Activated T-helper 17 cell treated with anti-CD3 and anti-CD28 coated beads, Interleukin-2, amount 50 U/mL, for 72 hours (primary cell): ENCODE measurements around the gene ARL3. TPM values are rescaled to one million over a fixed set of nuclear protein-coding genes. Genes with fewer than 3 reads are reported as not detected.
"Not testable (repeated sequence)": the region's sequence is repeated elsewhere in the genome, so short reads cannot be mapped to it uniquely, and the experiment has no call there.

ENCODE experiments used
- ATAC-seq: fragments of 150-1000 bp; cut with Tn5 transposase; replicated peaks from 2 replicates; pipeline ENCODE4 v1.10.0; 2021; ENCODE audit warnings: mild to moderate bottlenecking, moderate library complexity
- H3K27ac Mint-ChIP-seq: one replicate; pipeline ENCODE4 v1.8.0; 2022; ENCODE audit warnings: mixed read lengths
- H3K27me3 Mint-ChIP-seq: one replicate; pipeline ENCODE4 v1.8.0; 2022; ENCODE audit warnings: mixed read lengths
- H3K36me3 Mint-ChIP-seq: one replicate; pipeline ENCODE4 v1.8.0; 2022; ENCODE audit warnings: low read depth, mild to moderate bottlenecking, mixed read lengths
- H3K4me1 Mint-ChIP-seq: one replicate; pipeline ENCODE4 v1.8.0; 2022; ENCODE audit warnings: mixed read lengths
- H3K4me3 Mint-ChIP-seq: one replicate; pipeline ENCODE4 v1.8.0; 2022; ENCODE audit warnings: mild to moderate bottlenecking, mixed read lengths
- H3K9me3 Mint-ChIP-seq: one replicate; pipeline ENCODE4 v1.8.0; 2022; ENCODE audit warnings: mixed read lengths
- total RNA-seq, 2 donors: library from RNA; stranded (reverse); gene quantifications; one replicate each; pipeline ENCODE4 v1.2.3, GENCODE V29; 2022

The ARL3 gene
- total RNA-seq, 2 donors from 2014 or later, result 14.3 to 14.7 TPM

DNA sequence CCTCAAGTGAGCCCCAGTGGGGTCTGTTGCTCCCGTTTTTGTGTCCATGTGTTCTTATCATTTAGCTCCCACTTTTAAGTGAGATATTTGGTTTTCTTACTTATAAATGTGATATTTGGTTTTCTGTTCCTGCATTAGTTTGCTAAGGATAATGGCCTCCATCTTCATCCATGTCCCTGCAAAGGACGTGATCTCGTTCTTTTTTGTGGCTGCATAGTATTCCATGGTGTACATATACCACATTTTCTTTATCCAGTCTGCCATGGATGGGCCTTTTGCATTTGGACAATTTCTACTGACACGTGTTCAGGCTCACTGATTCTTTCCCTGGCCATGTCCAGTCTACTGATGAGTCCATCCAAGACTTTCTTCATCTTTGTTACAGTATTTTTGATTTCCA lies 9.8 kb upstream of the ARL3 start:
- Mint-ChIP-seq H3K9me3 (no peaks in the 10 kb centered on the region), H3K4me1 (peaks cover 17% of the 10 kb centered on the region), H3K4me3 (no peak overlapping the region), H3K36me3 (peaks cover 68% of the 10 kb centered on the region), H3K27me3 (no peaks in the 10 kb centered on the region), H3K27ac (no peak overlapping the region)
- no peak for ATAC-seq

DNA sequence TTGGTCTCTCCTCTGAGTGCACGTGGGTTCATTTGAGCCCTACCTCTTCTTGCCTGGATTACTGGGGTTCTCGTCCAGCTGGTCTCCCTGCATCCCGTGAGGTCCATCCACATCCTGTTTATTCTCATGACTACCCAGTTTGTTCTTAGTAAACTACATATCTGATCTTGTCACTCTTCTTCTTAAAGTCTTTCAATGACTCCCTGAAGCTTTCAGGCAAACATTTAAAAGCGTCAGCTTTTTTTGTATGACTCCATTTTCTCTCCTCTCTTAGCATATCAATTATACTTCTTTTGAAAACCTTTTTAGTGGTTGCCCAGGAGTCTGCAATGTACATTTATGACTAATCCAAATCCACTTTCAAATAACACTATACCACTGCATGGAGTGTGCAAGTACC lies 7.8 kb upstream of the ARL3 start:
- no peaks in the 10 kb centered on the region for H3K9me3 Mint-ChIP-seq
- H3K4me3 Mint-ChIP-seq, result peak overlapping the region; percentile 52
- H3K4me1 Mint-ChIP-seq, result peaks cover 23% of the 10 kb centered on the region
- H3K27me3 Mint-ChIP-seq, result no peaks in the 10 kb centered on the region
- ATAC-seq, result peak; percentile 89
- H3K27ac Mint-ChIP-seq, result peak overlapping the region; percentile 74
- peaks cover 67% of the 10 kb centered on the region for H3K36me3 Mint-ChIP-seq

DNA sequence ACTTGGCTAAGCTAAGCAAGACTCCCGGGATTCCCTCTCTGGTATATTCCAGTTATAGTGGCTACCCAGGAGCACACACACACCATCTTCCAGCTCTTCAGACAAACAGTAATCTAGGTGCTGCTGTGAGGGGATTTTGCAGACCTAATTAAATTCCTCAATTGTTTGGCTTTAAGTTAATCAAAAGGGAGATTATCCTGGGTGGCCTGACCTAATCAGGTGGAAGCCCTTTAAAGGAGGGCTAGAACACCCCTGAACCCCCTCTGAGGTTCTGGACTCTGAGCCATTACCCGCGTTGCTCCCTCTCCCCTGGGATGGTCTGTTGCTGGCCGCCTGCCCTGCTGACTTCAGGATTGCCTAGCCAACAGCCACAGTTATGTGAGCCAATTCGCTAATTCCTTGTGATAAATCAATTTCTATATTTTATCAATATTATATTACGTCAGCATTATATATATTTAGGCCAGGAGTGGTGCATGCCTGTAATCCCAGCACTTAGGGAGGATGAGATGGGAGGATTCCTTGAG lies 6.6 kb upstream of the ARL3 start:
- H3K27me3 Mint-ChIP-seq, result no peaks in the 10 kb centered on the region
- no peaks in the 10 kb centered on the region for H3K9me3 Mint-ChIP-seq
- H3K4me1 Mint-ChIP-seq, result peaks cover 25% of the 10 kb centered on the region
- no peak overlapping the region for H3K4me3 Mint-ChIP-seq
- ATAC-seq, result no peak
- H3K27ac Mint-ChIP-seq, result no peak overlapping the region
- H3K36me3 Mint-ChIP-seq, result peaks cover 68% of the 10 kb centered on the region

DNA sequence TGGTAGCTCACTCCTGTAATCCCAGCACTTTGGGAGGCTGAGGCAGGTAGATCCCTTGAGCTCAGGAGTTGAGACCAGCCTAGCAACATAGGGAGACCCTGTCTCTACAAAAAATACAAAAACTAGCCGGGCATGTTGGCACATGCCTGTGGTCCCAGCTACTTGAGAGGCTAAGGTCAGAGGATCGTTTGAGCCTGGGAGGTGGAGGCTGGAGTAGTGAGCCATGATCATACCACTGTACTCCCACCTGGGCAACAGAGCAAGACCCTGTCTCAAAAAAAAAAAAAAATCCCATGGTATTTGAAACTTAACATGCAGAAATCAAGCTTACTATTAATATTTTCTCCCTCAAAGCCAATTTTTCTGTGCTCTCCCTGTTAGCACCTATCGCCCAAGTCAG lies 6.1 kb upstream of the ARL3 start:
- Mint-ChIP-seq H3K9me3 (no peaks in the 10 kb centered on the region), H3K4me1 (peaks cover 25% of the 10 kb centered on the region), H3K4me3 (no peak overlapping the region), H3K36me3 (peaks cover 68% of the 10 kb centered on the region), H3K27me3 (no peaks in the 10 kb centered on the region), H3K27ac (no peak overlapping the region)
- ATAC-seq, result no peak

DNA sequence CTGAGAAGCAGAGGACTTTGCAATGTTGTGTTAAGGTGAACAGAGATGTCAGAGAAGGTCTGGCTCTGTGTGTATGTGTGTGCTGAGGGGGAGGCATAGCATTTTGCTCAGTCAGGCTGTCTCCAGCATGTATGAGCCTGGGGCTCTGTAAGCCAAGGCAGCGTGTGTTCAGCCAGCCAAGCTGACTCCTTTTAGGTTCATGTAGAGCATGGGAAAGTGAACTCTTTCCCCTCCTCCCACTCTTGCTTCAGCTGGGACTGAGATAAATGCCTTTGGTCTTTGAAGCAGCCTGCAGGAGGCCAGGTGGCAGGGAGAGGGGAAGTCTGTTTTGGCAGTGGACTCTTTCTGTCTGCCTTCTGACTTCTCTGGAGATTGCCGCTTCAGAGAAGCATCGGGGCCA lies 4.0 kb upstream of the ARL3 start:
- Mint-ChIP-seq H3K27ac (no peak overlapping the region), H3K9me3 (no peaks in the 10 kb centered on the region), H3K36me3 (peaks cover 62% of the 10 kb centered on the region), H3K27me3 (no peaks in the 10 kb centered on the region), H3K4me3 (peak overlapping the region; percentile 99), H3K4me1 (peaks cover 25% of the 10 kb centered on the region)
- no peak for ATAC-seq

DNA sequence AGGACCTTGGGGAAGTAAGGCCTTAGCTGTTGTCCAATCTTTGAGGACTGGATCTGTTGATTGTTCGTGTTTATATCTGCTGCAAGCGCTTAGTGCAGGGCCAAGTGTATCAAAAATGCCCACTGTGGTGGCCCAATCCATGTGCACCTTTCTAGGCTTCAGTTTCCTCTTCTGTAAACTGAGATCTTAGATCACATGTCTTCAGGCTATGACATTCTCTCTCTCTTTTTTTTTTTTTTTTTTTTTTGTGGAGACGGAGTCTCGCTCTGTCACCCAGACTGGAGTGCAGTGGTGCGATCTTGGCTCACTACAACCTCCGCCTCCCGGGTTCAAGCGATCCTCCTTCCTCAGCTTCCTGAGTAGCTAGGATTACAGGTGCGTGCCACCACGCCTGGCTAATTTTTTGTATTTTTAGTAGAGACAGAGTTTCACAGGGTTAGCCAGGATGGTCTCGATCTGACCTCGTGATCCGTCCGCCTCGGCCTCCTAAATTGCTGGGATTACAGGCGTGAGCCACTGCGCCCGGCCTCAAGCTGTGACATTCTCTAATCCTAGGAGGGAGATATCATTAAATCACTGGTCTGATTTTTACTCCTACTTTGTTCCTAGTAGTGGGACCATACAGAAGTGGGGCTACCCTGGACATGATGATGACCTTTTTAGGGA lies 2.8 kb upstream of the ARL3 start:
- not testable (repeated sequence) for H3K9me3 Mint-ChIP-seq, ATAC-seq, H3K27me3 Mint-ChIP-seq, H3K27ac Mint-ChIP-seq
- Mint-ChIP-seq H3K4me3 (peak overlapping the region; percentile 99), H3K36me3 (peaks cover 67% of the 10 kb centered on the region), H3K4me1 (peaks cover 22% of the 10 kb centered on the region)

DNA sequence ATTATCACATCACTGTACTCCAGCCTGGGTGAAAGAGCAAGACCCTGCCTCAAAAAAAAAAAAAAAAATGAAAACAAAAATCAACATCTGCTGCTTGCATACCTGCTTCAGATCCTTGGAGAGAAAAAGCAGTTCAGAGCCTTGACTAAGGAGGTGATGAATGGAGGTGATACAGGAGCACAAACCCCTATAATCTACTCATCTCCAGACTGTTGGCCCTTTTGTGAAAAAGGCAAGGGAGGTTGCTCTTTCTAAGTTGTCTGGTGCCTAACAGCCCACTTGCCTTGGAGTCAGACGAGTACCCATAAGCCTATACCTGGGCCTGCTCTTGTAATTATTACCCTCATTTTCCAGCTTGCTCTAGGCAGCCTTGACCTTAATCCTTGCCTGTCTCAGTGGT lies 1.7 kb upstream of the ARL3 start:
- Mint-ChIP-seq H3K36me3 (peaks cover 62% of the 10 kb centered on the region), H3K27me3 (no peaks in the 10 kb centered on the region), H3K9me3 (no peaks in the 10 kb centered on the region), H3K27ac (peak overlapping the region; percentile 98), H3K4me3 (peak overlapping the region; percentile 99), H3K4me1 (peaks cover 18% of the 10 kb centered on the region)
- no peak for ATAC-seq

DNA sequence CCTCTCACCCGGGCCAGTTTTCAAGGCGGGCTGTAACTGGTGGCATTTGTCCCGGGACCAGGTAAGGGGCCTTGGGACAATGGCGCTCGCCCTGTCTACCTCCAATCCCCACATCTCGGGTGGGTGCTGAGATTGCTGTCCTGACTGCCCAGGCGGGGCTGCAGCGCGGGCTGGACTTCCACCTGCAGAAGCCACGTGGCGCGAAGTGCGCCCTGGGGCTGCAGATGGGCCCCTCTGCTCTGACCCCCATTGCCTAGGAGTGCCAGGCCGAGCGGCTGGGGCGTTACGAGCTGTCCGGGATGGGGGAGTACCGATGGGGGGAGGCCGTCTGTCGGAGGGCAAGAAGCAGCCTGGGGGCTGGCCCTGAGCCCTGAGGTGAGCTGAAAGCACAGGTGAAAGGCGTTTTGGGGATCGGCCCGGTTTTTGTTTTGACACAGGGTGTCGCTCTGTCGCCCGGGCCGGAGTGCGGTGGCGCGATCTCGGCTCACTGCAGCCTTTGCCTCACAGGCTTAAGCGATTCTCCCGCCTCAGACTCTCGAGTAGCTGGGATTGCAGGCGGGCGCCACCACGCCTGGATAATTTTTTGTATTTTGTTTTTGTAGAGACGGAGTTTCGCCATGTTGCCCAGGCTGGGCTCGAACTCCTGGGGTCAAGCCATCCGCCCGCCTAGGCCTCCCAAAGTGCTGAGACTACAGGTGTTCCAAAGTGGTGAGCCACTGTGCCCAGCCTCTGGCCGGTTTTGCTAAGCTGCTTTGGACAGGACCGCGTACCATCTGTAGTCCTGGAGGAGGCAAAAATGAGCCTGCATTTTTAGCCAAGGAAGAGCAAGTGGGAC lies 641 bp upstream of the ARL3 start, which contains the start of gene SFXN2:
SFXN2 (plus strand) TSS at position 16 of the 835 bp plus-strand sequence. CDS start 12,001 bp downstream, outside the sequence.
- Mint-ChIP-seq H3K27me3 (no peaks in the 10 kb centered on the region), H3K4me3 (peak within 1 kb of the TSS; percentile 99), H3K4me1 (peaks cover 27% of the 10 kb centered on the region), H3K9me3 (no peaks in the 10 kb centered on the region), H3K36me3 (peaks cover 55% of the 10 kb centered on the region), H3K27ac (peak within 1 kb of the TSS; percentile 98)
- ATAC-seq, result peak; percentile 5

DNA sequence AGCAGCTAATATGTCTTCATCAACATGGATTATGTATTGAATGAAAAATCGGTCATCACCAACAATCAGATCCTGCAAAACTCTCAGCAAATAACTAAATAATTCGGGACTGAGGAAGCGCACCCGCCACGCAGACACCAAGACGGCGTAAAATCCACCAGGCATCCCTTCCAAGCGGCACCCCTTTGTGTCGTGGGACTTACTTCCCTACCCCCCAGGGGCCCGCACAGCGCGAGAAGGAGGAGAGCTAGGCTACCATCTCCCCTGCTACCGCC lies 721 bp downstream of the ARL3 start:
- H3K36me3 Mint-ChIP-seq, result peaks cover 43% of the 10 kb centered on the region
- H3K27ac Mint-ChIP-seq, result peak overlapping the region; percentile 98
- no peaks in the 10 kb centered on the region for H3K9me3 Mint-ChIP-seq
- H3K4me3 Mint-ChIP-seq, result peak overlapping the region; percentile 99
- ATAC-seq, result peak; percentile 44
- H3K27me3 Mint-ChIP-seq, result no peaks in the 10 kb centered on the region
- peaks cover 22% of the 10 kb centered on the region for H3K4me1 Mint-ChIP-seq

DNA sequence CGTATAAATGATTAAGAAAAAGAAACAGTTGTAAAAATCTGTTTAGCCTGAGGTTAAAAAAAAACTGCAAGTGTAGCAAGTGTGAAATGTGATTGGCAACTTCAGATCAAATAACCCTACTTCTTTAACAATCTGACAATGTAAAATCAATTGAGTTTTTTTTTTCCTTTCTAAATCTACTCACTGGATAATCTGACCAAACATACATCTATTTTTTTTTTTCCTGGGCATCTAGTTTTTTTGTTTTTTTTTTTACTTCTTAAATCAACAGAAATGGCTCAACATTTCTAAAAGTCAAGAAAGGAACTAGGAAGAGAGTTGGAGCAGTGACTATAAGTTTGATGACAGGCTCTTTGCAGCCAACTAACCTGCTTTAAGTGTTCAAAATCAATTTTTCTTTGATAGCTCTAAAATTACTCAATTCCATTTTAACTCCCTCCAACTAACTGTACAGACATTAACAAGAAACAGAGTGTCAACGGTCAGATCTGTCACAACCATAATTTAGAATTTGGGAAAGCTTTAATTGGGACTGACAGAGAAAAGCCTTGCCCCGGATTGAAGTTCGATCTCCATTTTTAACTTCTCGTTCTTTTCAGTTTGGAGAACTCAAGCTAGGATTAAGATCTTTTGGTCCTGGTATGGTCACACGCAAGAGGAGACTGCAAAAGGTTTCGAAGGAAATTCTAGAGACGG lies 1.2 kb downstream of the ARL3 start:
- Mint-ChIP-seq H3K27ac (peak overlapping the region; percentile 98), H3K9me3 (no peaks in the 10 kb centered on the region)

DNA sequence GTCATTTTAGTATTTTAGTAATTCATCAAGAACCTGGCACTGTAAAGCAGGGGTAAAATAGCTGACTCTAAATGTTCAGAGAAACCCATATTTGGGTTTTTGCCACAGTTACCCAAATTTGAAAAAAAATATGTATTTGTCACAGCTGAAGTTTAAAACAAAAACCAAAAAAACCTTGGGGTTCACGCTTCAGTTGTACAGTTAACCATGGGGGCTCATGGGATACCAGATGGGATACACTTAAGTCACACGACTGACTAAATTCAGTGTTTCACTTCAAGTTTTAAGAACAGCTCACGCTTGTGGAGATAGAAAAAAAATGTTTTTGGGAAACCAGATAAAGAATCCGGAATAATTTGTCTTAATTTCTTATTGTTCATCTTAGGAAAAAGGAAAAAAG lies 2.1 kb downstream of the ARL3 start:
- Mint-ChIP-seq H3K27me3 (no peaks in the 10 kb centered on the region), H3K27ac (peak overlapping the region; percentile 98), H3K9me3 (no peaks in the 10 kb centered on the region), H3K4me1 (peaks cover 24% of the 10 kb centered on the region), H3K36me3 (peaks cover 30% of the 10 kb centered on the region), H3K4me3 (peak overlapping the region; percentile 99)
- ATAC-seq, result no peak

More for the DNA sequence above, 1.2 kb downstream of the ARL3 start:
- peaks cover 22% of the 10 kb centered on the region for H3K4me1 Mint-ChIP-seq
- ATAC-seq, result no peak
- peak overlapping the region; percentile 99 for H3K4me3 Mint-ChIP-seq
- no peaks in the 10 kb centered on the region for H3K27me3 Mint-ChIP-seq
- peaks cover 38% of the 10 kb centered on the region for H3K36me3 Mint-ChIP-seq

DNA sequence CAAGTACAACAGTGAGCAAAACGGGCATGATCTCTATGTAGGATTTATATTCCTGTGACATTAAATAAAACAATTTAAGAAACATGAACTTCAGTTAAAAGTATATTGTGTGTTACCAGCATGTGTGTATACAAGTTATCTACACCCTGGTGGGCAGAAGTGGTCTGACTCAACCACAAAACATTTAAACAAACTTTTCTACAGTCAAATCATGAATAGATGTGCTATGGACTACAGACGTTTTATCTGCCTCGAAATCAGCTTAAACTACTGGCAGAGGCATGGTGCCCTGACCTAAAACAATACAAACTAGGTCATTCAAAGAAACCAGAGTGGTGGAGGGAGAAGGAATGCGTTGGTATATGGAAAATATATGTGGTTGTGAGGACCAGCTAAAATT lies 3.6 kb downstream of the ARL3 start:
- Mint-ChIP-seq H3K27ac (peak overlapping the region; percentile 98), H3K36me3 (peaks cover 19% of the 10 kb centered on the region), H3K4me1 (peaks cover 19% of the 10 kb centered on the region), H3K4me3 (peak overlapping the region; percentile 99), H3K9me3 (no peaks in the 10 kb centered on the region), H3K27me3 (no peaks in the 10 kb centered on the region)
- peak; percentile 35 for ATAC-seq

DNA sequence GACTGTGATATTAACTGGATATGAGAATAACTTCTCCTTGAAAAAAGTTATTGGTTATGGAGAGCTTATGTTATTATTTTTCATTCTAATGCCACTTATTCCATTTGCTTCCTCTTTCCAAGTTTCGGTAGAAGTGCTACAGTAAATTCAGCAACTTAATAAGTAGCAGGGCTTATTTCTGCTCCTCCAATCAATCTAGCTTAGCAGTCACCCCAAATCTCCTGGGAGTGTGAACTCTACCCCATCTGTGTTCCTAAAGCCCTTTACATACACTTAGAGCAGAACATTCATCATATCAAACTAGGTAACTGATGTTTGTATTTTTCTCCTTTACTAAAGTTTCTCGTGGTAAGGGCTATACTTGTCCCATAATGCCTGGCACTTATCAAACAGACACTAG lies 8.7 kb downstream of the ARL3 start:
- Mint-ChIP-seq H3K4me1 (peaks cover 19% of the 10 kb centered on the region), H3K27ac (peak overlapping the region; percentile 26), H3K36me3 (peaks cover 36% of the 10 kb centered on the region), H3K9me3 (no peaks in the 10 kb centered on the region), H3K4me3 (peak overlapping the region; percentile 30), H3K27me3 (no peaks in the 10 kb centered on the region)
- ATAC-seq, result no peak

DNA sequence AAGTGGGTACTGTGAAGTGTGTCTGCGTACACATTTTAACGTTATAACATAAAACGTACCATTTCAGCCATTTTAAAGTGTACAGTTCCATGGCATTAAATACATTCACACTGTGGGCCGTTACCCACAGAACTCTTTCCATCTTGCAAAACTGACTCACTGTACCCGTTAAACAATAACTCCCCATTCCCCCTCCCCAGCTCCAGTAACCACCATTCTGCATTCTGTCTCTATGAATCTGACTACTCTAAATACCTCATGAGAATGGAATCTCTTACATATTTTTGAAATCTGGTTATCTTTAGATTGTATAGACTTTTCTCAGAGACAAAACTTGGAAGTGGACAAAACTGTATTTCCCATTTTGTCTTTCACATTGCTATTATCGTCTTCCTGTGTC lies 9.3 kb downstream of the ARL3 start:
- peak; percentile 86 for ATAC-seq
- peak overlapping the region; percentile 30 for H3K4me3 Mint-ChIP-seq

More for the DNA sequence above, 9.3 kb downstream of the ARL3 start:
- Mint-ChIP-seq H3K9me3 (no peaks in the 10 kb centered on the region), H3K27ac (peak overlapping the region; percentile 26), H3K4me1 (peaks cover 13% of the 10 kb centered on the region), H3K36me3 (peaks cover 38% of the 10 kb centered on the region), H3K27me3 (no peaks in the 10 kb centered on the region)
